ENCODE data around the gene PCDHGC4.

PCDHGC4 gene

GRCh38 chr5:141484641-141485311, at the start of gene PCDHGC4:
Gene PCDHGC4 (plus strand): TSS chr5:141485030. CDS start chr5:141485174, 144 bp downstream.
- Histone ChIP-seq H3K4me3 (peak within 1 kb of the TSS in 5 of 7 experiments; percentile 7 to 28 (median 21)), H3K27ac (peak within 1 kb of the TSS in 2 of 21 experiments; percentile 14 to 19)

DNA sequence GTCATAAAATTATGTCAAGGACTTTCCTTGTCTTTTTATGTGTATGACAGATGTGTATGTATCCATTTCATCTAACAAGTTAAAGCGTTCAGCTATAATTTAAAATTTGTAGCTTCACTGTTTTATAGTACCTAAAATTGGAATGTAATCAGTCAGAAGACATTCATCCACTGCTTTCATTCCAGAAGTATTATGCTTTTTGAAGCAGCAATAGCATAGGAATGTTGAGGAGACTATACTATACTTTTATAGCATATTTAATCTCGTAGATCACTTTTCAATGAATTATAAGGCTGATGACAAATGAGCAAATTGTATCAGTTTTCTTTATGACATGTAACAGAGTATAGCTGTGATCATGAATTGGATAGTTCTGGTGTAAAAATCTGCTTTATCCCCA, 47.6 kb upstream of the PCDHGC4 start:
- no peak overlapping the region for H3K4me3 ChIP-seq

DNA sequence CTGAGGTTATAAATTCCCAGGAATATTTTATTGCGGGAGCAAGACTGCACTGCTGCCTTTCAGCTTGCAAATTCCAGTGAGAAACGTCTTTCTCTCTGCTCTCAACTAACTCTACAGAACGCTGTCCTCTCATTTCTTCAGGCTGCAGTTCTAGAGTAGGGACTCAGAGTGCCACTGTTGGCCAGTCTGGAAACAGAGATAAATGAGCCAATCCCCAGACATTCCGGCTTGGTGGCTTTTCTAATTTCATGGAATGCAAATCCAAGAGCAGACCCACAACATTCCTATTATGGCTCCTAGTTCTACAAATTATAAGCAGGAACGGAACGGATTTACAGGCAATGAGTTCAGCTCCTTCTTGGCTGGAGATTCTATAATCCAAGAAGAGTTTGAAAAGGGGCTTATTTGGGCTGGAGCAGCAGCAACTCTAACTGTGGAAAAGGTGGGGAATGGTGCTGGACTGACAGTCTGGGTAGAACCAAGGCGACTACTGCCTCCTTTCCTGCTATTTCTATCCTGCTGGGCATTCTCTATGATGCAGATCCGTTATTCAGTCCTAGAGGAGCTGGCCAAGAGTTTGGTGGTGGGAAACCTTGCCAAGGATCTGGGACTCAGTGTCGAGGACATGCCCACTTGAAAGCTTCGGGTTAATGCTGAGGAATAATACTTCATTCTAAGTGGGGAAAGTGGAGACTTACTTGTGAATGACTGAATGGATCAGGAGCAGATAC, 45.3 kb upstream of the PCDHGC4 start:
- no peak overlapping the region for H3K27ac ChIP-seq
- H3K4me3 ChIP-seq: no peak overlapping the region

More for the DNA sequence above, 47.6 kb upstream of the PCDHGC4 start:
- no peak overlapping the region for H3K27ac ChIP-seq

DNA sequence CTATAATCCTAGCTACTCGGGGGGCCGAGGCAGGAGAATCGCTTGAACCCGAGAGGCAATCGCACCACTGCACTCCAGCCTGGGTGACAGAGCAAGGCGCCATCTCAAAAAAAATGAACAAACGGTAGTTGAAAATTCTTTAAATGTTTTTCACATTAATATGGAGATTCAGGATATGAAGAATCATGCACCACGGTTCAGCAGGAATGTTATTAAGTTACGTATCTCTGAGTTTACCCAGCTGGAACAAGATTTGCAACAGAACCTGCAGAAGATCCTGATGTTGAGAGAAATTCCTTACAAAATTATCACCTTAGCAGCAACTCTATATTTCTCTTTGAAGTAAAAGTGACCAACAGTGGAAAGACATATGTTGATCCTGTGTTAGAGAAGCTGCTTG, 44.5 kb upstream of the PCDHGC4 start:
- H3K4me3 ChIP-seq: no peak overlapping the region
- no peak overlapping the region for H3K27ac ChIP-seq

GRCh38 chr5:141441571-141442170, 43.2 kb upstream of the PCDHGC4 start:
- no peak overlapping the region for H3K27ac ChIP-seq
- no peak overlapping the region for H3K4me3 ChIP-seq

DNA sequence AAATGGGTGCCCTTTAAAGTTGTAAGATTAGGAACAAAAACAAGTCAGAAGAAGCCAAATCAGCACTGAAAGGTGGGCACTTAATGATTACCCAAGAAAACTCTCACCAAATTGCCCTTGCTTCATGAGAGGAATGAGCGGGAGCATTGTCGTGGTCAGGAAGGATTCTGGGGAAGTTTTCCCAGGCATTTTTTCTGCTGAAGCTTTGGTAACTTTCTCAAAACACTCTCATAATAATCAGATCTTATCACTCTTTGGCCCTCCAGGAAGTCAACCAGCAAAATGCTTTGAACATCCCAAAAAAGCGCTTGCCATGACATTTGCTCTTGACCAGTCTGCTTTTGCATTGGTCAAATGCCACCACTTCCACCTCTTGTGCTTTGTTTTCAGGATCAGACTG, 19.5 kb upstream of the PCDHGC4 start:
- no peak overlapping the region for H3K27ac ChIP-seq

GRCh38 chr5:141475625-141476131, 9.2 kb upstream of the PCDHGC4 start, which contains the start of gene PCDHGC3:
Gene PCDHGC3 (plus strand): TSS chr5:141475966. CDS start chr5:141476117, 151 bp downstream.
- H3K27ac ChIP-seq: peak within 1 kb of the TSS; percentile 13 to 89 (median 78)
- H3K4me3 ChIP-seq: peak within 1 kb of the TSS; percentile 44 to 71 (median 48)

More for the DNA sequence above, 19.5 kb upstream of the PCDHGC4 start:
- no peak overlapping the region for H3K4me3 ChIP-seq

- peak overlapping the region; percentile 13 to 89 (median 78) for H3K27ac ChIP-seq
- H3K4me3 ChIP-seq: peak overlapping the region; percentile 44 to 71 (median 48)
Measured at GRCh38 chr5:141476132-141476911, 8.5 kb upstream of the PCDHGC4 start.

DNA sequence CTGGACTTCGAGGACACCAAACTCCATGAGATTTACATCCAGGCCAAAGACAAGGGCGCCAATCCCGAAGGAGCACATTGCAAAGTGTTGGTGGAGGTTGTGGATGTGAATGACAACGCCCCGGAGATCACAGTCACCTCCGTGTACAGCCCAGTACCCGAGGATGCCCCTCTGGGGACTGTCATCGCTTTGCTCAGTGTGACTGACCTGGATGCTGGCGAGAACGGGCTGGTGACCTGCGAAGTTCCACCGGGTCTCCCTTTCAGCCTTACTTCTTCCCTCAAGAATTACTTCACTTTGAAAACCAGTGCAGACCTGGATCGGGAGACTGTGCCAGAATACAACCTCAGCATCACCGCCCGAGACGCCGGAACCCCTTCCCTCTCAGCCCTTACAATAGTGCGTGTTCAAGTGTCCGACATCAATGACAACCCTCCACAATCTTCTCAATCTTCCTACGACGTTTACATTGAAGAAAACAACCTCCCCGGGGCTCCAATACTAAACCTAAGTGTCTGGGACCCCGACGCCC, 7.7 kb upstream of the PCDHGC4 start:
- Histone ChIP-seq H3K27ac (peak overlapping the region in 16 of 21 experiments; percentile 48 to 89 (median 82)), H3K4me3 (peak overlapping the region; percentile 44 to 71 (median 48))

- H3K4me3 ChIP-seq: peak overlapping the region; percentile 44 to 71 (median 48)
- H3K27ac ChIP-seq: peak overlapping the region in 1 of 21 experiments; percentile 7
Measured at GRCh38 chr5:141477815-141478214, 7.0 kb upstream of the PCDHGC4 start.

DNA sequence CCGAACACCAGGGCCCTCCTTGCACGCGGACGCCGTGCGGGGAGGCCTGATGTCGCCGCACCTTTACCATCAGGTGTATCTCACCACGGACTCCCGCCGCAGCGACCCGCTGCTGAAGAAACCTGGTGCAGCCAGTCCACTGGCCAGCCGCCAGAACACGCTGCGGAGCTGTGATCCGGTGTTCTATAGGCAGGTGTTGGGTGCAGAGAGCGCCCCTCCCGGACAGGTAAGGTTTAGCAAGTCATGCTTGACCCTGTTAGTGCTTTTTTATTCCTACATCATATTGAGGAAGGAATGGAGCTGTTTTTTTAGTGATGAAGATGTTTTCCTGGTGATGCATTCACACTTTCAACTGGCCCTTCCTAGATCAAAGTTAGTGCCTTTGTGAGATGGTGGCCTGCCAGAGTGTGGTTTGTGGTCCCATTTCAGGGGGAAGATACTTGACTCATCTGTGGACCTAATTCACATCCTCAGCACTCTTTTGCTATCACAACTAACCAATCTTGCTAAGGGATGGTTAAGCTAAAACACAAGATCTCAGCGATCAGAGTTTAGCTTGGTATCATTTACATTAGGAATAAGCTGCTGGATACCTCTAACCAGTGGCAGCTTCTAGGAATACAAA, 6.4 kb upstream of the PCDHGC4 start:
- Histone ChIP-seq H3K4me3 (peak overlapping the region; percentile 44 to 71 (median 48)), H3K27ac (no peak overlapping the region)

- Histone ChIP-seq H3K4me3 (peak overlapping the region in 1 of 7 experiments; percentile 5), H3K27ac (no peak overlapping the region)
Measured at GRCh38 chr5:141479776-141480175, 5.1 kb upstream of the PCDHGC4 start.

GRCh38 chr5:141483902-141484301, 928 bp upstream of the PCDHGC4 start:
- Histone ChIP-seq H3K4me3 (no peak overlapping the region), H3K27ac (no peak overlapping the region)

- no peak overlapping the region for H3K27ac ChIP-seq
- peak overlapping the region in 3 of 7 experiments; percentile 7 to 28 (median 21) for H3K4me3 ChIP-seq
Measured at GRCh38 chr5:141484310-141484640, 555 bp upstream of the PCDHGC4 start.

GRCh38 chr5:141485321-141486055, 658 bp downstream of the PCDHGC4 start:
- Histone ChIP-seq H3K27ac (peak overlapping the region in 2 of 21 experiments; percentile 14 to 19), H3K4me3 (peak overlapping the region in 2 of 7 experiments; percentile 21 to 28)

- H3K4me3 ChIP-seq: no peak overlapping the region
- no peak overlapping the region for H3K27ac ChIP-seq
Measured at GRCh38 chr5:141486091-141486490, 1.3 kb downstream of the PCDHGC4 start.

DNA sequence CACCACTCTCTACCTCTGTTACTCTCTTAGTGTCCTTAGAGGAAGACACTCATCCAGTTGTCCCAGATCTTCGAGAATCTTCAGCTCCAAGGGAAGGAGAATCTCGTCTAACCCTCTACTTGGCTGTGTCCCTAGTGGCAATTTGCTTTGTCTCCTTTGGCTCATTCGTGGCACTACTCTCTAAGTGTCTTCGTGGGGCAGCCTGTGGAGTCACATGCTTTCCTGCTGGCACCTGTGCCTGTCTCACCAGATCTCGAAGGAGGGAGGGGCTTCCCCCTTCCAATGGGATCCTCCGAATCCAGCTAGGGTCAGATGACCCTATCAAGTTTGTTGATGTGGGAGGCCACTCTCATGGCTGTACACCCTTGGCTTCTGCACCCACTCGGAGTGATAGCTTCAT, 2.3 kb downstream of the PCDHGC4 start:
- no peak overlapping the region for H3K27ac ChIP-seq
- H3K4me3 ChIP-seq: no peak overlapping the region
